HG02943 (cell line): ENCODE results near the gene FHIT.

Experiments
- ATAC-seq: cut with Tn5 transposase; IDR thresholded peaks from one replicate; pipeline ENCODE4 v1.9.1; 2021; ENCODE audit warnings: mild to moderate bottlenecking, low read depth, moderate library complexity; ENCODE audit not compliant: unreplicated experiment

FHIT gene

GRCh38 chr3:60445446-60445845 is 805.8 kb downstream of the FHIT start:
- no peak for ATAC-seq

- no peak for ATAC-seq
Measured at GRCh38 chr3:60444898-60445437, 806.3 kb downstream of the FHIT start.

GRCh38 chr3:60440869-60441268 is 810.4 kb downstream of the FHIT start:
- ATAC-seq = no peak

- ATAC-seq = no peak
Measured at GRCh38 chr3:60435941-60436650, 815.2 kb downstream of the FHIT start.

- no peak for ATAC-seq
Measured at GRCh38 chr3:60434950-60435349, 816.3 kb downstream of the FHIT start.

GRCh38 chr3:60434323-60434722 is 816.9 kb downstream of the FHIT start:
- ATAC-seq = no peak

GRCh38 chr3:60431599-60431958 is 819.7 kb downstream of the FHIT start:
- ATAC-seq = no peak

- no peak for ATAC-seq
Measured at GRCh38 chr3:60430205-60430604, 821.0 kb downstream of the FHIT start.

- no peak for ATAC-seq
Measured at GRCh38 chr3:60427109-60427508, 824.1 kb downstream of the FHIT start.

GRCh38 chr3:60424942-60425341 is 826.3 kb downstream of the FHIT start:
- ATAC-seq = no peak

- ATAC-seq = no peak
Measured at GRCh38 chr3:60424034-60424433, 827.2 kb downstream of the FHIT start.

- ATAC-seq = no peak
Measured at GRCh38 chr3:60423556-60423955, 827.7 kb downstream of the FHIT start.

- no peak for ATAC-seq
Measured at GRCh38 chr3:60421749-60422446, 829.4 kb downstream of the FHIT start.

GRCh38 chr3:60417576-60417975 is 833.7 kb downstream of the FHIT start:
- ATAC-seq = no peak

- no peak for ATAC-seq
Measured at GRCh38 chr3:60414011-60414410, 837.2 kb downstream of the FHIT start.

- ATAC-seq = no peak
Measured at GRCh38 chr3:60413551-60413950, 837.7 kb downstream of the FHIT start.

- ATAC-seq = no peak
Measured at GRCh38 chr3:60403866-60404265, 847.4 kb downstream of the FHIT start.

GRCh38 chr3:60402931-60403330 is 848.3 kb downstream of the FHIT start:
- ATAC-seq = no peak

- ATAC-seq = no peak
Measured at GRCh38 chr3:60399861-60400845, 851.1 kb downstream of the FHIT start.

GRCh38 chr3:60399292-60399691 is 852.0 kb downstream of the FHIT start:
- no peak for ATAC-seq
